GM13977 (cell line): ENCODE data around the gene MXD3.

ENCODE experiments used
- DNase-seq: peaks from one replicate; pipeline ENCODE4 v3.0.0; 2012; ENCODE audit warnings: low spot score
- in situ Hi-C: fragments of 300-500 bp; cut with MboI; formaldehyde crosslinking; loops from one replicate; pipeline ENCODE4 v1.12.0; 2022; ENCODE audit warnings: low sequenced_read_pairs, low pct_unique_long_range_greater_than_20kb, mixed read lengths, inconsistent platforms; ENCODE audit not compliant: unreplicated experiment
- TF ChIP-seq, protein P1 (sequence below): IDR thresholded peaks from 2 replicates; pipeline ENCODE4 v1.5.1; 2012; ENCODE audit warnings: mild to moderate bottlenecking, control low read depth; ENCODE audit not compliant: insufficient read depth; ENCODE audit errors: extremely low read depth, missing control alignments

Gene MXD3

GRCh38 chr5:177303925-177304391, 7.7 kb downstream of the MXD3 start:
- no peak for DNase-seq
- TF ChIP-seq, protein P1, sequence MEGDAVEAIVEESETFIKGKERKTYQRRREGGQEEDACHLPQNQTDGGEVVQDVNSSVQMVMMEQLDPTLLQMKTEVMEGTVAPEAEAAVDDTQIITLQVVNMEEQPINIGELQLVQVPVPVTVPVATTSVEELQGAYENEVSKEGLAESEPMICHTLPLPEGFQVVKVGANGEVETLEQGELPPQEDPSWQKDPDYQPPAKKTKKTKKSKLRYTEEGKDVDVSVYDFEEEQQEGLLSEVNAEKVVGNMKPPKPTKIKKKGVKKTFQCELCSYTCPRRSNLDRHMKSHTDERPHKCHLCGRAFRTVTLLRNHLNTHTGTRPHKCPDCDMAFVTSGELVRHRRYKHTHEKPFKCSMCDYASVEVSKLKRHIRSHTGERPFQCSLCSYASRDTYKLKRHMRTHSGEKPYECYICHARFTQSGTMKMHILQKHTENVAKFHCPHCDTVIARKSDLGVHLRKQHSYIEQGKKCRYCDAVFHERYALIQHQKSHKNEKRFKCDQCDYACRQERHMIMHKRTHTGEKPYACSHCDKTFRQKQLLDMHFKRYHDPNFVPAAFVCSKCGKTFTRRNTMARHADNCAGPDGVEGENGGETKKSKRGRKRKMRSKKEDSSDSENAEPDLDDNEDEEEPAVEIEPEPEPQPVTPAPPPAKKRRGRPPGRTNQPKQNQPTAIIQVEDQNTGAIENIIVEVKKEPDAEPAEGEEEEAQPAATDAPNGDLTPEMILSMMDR: no peak
- in situ Hi-C loops: no loop called here

GRCh38 chr5:177303121-177303924, 8.4 kb downstream of the MXD3 start, which contains the start of the genes PRELID1 and RAB24:
PRELID1 (plus strand) TSS chr5:177303799; CDS start chr5:177303986, 187 bp downstream.
RAB24 (minus strand) TSS chr5:177303719; CDS start chr5:177303288, 431 bp downstream.
- TF ChIP-seq, protein P1: peak; percentile 42
- DNase-seq: peak; percentile 95
- in situ Hi-C loops: no loop called here

DNA sequence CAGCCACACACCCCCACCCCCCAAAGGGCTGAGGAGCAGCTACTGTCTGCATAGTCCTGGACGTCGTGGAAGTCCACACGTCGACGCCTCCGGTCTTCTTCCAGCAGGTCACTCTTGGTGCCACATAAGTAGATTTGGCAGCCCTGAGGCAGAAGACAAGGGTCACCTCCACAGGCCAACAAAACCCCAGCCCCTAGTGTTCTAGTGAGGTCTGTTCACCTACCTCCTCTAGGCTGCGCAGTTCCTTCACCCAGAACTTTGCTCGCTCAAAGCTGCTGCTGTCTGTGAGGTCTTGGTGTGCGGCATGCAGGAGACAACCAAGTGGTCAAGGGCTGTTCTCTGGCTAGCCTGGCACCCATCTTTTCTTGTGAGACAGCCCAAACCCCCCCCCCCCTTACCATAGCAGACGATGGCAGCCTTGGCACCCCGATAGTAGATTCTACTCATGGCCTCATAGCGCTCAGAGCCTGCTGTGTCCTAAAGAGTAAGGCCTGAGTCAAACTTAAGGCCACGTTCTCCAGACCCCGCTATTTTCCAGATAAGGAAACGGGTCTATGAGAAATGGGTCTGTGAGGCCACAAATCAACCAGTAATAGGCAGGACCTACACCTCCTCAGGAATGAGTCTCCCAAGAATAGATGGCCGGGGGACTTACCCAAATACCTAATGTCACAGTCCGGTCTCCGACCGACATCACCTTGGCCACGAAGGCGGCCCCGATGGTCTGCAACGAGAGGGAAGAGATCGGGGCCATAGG, 9.2 kb downstream of the MXD3 start:
- TF ChIP-seq, protein P1: peak; percentile 23
- in situ Hi-C loops: no loop called here
- no peak for DNase-seq

DNA sequence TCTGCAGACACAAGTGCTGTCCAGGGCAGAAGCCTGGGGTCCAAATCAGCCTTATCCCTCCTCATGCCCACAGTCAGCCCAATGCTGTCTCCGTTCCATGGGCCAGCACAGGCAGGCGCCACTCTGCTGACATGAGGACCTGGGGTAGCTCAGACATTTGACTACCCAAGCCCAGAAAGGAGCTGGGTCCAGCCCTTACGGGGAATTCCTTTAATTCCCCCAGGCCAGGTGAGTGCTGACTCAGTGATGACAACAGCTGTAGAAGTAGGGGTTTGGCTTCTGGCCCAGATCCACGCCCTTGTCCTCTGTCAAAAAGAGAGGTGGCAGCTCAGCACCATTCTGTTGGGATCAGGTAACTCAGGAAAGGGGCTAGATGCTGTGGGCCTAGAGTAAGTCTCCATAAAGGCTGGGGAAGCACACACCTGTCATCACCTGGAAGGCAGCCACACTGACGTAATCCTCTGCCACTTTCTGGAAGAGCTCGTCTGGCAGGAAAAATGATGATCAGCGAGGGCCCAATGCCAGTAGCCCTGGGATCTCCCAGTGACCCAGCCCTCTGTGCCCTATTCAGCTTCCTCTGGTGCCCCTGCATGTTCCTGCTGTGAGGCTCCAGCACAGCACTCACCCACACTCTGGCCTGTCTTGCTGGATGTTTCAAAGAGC, 10.1 kb downstream of the MXD3 start:
- in situ Hi-C loops: no loop called here
- TF ChIP-seq, protein P1: no peak
- peak; percentile 46 for DNase-seq

DNA sequence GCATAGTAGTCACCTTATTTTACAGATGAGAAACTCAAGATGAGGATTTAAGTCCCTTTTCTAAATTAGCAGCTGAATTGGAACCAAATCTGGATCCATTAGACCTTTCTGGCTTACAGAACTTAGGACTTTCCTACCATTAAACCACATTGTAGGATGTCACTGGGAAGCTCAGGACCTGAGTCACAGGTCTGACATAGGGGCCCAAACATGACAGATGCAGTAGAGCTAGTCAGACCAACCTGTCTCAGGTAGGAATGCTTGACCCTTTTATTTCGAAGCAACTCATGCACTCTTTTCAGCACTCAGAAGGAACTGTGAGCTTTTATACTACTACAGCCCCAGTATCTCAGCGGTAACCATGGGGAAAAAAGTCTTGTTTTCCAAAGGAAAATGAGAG, 10.7 kb downstream of the MXD3 start:
- TF ChIP-seq, protein P1: no peak
- DNase-seq: no peak
- in situ Hi-C loops: no loop called here

DNA sequence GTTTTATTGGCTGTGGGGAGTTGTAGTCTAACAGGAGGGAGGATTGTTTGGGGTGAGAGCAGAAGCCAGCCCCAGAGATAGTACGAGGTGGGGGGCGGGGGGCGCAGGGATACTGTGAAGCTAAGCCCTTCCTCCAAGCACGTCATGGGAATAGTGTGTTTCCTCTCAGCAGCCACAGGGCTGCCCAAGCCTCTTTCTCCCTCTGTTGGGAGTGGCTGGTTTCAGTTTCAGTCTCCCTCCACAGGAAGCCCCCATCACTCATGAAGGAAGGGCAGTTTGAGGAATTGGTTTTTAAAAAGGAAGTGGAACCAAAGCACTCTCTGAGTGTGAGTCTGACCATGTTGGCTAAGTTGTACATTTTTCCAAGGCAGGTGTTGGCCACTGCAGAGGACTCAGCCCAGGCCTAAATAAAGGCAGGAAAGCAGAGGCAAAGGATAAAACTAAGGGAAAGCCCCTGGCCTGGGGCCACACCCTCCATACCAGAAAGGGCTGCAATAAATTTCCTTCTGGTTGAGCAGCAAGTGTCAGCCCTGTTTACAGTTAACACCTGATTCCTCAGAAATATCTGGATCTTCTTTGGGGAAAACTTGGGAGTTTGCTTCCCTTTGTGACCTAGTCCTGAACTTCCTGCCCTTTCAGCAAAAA, 11.3 kb downstream of the MXD3 start:
- DNase-seq: peak; percentile 55
- TF ChIP-seq, protein P1: no peak
- in situ Hi-C loops: no loop called here
